ENCODE data around the gene TMEM203. TPM values are rescaled to one million over a fixed set of nuclear protein-coding genes. Genes with fewer than 3 reads are reported as not detected.

The TMEM203 gene
- total RNA-seq, 1 donor from 2014 or later = 41.2 TPM

DNA sequence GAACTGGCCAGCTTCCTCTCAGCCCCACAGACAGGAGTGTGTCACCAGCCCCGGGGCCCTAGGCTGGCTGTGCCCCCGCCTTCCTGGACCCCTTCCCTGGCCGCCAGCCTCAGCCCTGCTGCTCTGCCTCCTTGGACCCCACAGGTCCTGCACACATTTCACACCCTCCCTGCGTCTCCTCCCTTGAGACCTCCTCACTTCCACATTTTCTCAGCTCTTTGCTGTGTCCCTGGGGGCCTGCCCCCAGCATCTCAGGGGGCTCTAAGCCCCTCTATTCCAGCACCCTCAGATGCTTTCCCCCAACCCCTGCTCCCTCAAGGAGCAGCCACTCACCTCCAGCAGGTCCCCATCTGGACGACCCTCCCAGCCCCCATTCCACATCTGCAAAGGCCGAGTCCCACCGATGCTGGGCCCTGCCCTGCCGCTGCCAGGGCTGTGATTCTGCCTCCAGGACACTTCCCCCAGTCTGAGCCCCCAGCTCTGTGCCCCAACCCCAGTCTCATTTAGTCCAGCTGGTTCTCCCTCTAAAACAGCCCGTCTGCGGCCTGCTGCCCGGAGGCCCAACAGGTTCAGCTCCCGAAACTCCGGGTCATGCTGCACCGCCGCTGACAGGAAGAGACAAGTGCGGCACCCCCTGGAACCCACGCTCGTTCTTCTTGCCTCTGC is 29.4 kb upstream of the TMEM203 start:
- peaks cover 12% of the 10 kb centered on the region for H3K4me1 Mint-ChIP-seq (ENCODE audit: unreplicated experiment)
- no peak overlapping the region for H3K4me3 Mint-ChIP-seq (ENCODE audit: unreplicated experiment)
- H3K27me3 Mint-ChIP-seq (ENCODE audit: unreplicated experiment) = no peaks in the 10 kb centered on the region
- H3K27ac Mint-ChIP-seq (ENCODE audit: unreplicated experiment) = no peak overlapping the region
- DNase-seq (ENCODE audit: extremely low spot score, unreplicated experiment) = no peak
- TF ChIP-seq, protein P1, sequence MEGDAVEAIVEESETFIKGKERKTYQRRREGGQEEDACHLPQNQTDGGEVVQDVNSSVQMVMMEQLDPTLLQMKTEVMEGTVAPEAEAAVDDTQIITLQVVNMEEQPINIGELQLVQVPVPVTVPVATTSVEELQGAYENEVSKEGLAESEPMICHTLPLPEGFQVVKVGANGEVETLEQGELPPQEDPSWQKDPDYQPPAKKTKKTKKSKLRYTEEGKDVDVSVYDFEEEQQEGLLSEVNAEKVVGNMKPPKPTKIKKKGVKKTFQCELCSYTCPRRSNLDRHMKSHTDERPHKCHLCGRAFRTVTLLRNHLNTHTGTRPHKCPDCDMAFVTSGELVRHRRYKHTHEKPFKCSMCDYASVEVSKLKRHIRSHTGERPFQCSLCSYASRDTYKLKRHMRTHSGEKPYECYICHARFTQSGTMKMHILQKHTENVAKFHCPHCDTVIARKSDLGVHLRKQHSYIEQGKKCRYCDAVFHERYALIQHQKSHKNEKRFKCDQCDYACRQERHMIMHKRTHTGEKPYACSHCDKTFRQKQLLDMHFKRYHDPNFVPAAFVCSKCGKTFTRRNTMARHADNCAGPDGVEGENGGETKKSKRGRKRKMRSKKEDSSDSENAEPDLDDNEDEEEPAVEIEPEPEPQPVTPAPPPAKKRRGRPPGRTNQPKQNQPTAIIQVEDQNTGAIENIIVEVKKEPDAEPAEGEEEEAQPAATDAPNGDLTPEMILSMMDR (IDR thresholded peaks at IDR 0.05) = no peak
- no peaks in the 10 kb centered on the region for H3K36me3 Mint-ChIP-seq (ENCODE audit: unreplicated experiment)
- H3K9me3 Mint-ChIP-seq (ENCODE audit: unreplicated experiment) = no peaks in the 10 kb centered on the region

- H3K9me3 Mint-ChIP-seq (ENCODE audit: unreplicated experiment) = no peaks in the 10 kb centered on the region
- DNase-seq (ENCODE audit: extremely low spot score, unreplicated experiment) = no peak
Measured at GRCh38 chr9:137234055-137234697, 28.7 kb upstream of the TMEM203 start.

DNA sequence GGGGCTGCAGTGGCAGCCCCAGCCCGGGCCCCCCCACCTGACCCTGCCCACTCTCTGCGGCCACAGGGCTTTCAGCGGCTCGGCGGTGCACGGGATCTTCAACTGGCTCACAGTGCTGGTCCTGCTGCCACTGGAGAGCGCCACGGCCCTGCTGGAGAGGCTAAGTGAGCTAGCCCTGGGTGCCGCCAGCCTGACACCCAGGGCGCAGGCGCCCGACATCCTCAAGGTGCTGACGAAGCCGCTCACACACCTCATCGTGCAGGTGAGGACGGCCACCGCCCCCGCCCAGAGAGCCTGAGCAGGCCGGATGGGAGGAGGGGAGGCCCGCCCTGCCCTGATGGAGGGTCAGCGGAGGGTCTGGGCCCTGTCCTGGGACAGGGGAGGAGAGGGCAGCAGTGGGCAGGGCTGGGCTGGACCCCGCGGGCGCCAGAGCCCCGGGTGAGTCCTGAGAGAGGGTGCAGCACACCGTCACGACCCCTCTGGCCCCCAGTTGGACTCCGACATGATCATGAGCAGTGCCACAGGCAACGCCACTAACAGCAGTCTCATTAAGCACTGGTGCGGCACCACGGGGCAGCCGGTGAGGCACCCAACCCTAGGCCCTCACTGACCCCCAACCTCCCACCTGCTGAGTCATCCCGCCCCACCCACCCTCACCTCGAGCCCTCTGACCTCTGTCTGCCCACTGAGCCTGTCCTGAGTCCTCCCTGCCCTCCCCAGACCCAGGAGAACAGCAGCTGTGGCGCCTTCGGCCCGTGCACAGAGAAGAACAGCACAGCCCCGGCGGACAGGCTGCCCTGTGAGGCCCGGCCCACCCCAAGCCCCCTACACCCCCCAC is 27.9 kb upstream of the TMEM203 start:
- H3K36me3 Mint-ChIP-seq (ENCODE audit: unreplicated experiment) = no peaks in the 10 kb centered on the region
- no peak for DNase-seq (ENCODE audit: extremely low spot score, unreplicated experiment)
- no peak overlapping the region for H3K4me3 Mint-ChIP-seq (ENCODE audit: unreplicated experiment)
- no peaks in the 10 kb centered on the region for H3K27me3 Mint-ChIP-seq (ENCODE audit: unreplicated experiment)
- TF ChIP-seq, protein P1 (IDR thresholded peaks at IDR 0.05) = no peak
- H3K27ac Mint-ChIP-seq (ENCODE audit: unreplicated experiment) = no peak overlapping the region
- no peaks in the 10 kb centered on the region for H3K9me3 Mint-ChIP-seq (ENCODE audit: unreplicated experiment)
- peaks cover 1% of the 10 kb centered on the region for H3K4me1 Mint-ChIP-seq (ENCODE audit: unreplicated experiment)

More at GRCh38 chr9:137234055-137234697, 28.7 kb upstream of the TMEM203 start:
- peaks cover 7% of the 10 kb centered on the region for H3K4me1 Mint-ChIP-seq (ENCODE audit: unreplicated experiment)
- no peak overlapping the region for H3K27ac Mint-ChIP-seq (ENCODE audit: unreplicated experiment)
- no peaks in the 10 kb centered on the region for H3K36me3 Mint-ChIP-seq (ENCODE audit: unreplicated experiment)
- no peaks in the 10 kb centered on the region for H3K27me3 Mint-ChIP-seq (ENCODE audit: unreplicated experiment)
- no peak overlapping the region for H3K4me3 Mint-ChIP-seq (ENCODE audit: unreplicated experiment)
- TF ChIP-seq, protein P1 (IDR thresholded peaks at IDR 0.05) = no peak

DNA sequence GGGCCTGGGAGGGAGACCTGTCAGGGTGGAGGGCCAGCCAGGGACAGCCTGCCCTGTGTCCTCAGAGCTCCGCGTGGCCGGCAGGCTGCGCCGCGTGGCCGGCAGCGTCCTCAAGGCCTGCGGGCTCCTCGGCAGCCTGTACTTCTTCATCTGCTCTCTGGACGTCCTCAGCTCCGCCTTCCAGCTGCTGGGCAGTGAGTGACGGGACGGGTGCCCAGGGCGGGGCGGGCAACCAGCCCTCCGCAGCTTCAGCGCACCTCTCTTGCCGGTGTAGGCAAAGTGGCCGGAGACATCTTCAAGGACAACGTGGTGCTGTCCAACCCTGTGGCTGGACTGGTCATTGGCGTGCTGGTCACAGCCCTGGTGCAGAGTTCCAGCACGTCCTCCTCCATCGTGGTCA is 27.1 kb upstream of the TMEM203 start:
- no peaks in the 10 kb centered on the region for H3K27me3 Mint-ChIP-seq (ENCODE audit: unreplicated experiment)
- H3K36me3 Mint-ChIP-seq (ENCODE audit: unreplicated experiment) = no peaks in the 10 kb centered on the region
- no peaks in the 10 kb centered on the region for H3K9me3 Mint-ChIP-seq (ENCODE audit: unreplicated experiment)
- no peak for DNase-seq (ENCODE audit: extremely low spot score, unreplicated experiment)
- TF ChIP-seq, protein P1 (IDR thresholded peaks at IDR 0.05) = no peak
- peaks cover 2% of the 10 kb centered on the region for H3K4me1 Mint-ChIP-seq (ENCODE audit: unreplicated experiment)
- H3K27ac Mint-ChIP-seq (ENCODE audit: unreplicated experiment) = no peak overlapping the region
- H3K4me3 Mint-ChIP-seq (ENCODE audit: unreplicated experiment) = no peak overlapping the region

DNA sequence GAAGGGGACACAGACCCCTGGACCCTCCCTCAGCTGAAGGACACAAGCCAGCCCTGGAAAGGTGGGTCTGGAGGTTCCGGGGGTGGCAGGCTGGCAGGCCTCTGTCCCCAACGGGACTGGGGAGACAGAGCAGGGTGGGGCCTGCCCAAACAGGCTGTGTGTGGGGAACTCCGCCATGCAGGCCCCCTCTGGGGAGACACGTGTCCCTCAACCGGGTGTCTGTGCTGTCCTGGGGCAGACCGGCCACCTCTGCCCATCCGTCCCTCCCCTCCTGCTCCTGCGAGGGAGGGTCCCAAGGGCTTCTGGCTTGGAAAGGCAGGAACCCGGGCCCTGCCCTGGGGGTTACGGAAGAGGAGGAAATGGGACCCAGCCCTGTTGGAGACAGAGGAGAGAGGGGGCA is 26.7 kb upstream of the TMEM203 start:
- peaks cover 4% of the 10 kb centered on the region for H3K4me1 Mint-ChIP-seq (ENCODE audit: unreplicated experiment)
- no peak overlapping the region for H3K27ac Mint-ChIP-seq (ENCODE audit: unreplicated experiment)
- TF ChIP-seq, protein P1 (IDR thresholded peaks at IDR 0.05) = no peak
- H3K9me3 Mint-ChIP-seq (ENCODE audit: unreplicated experiment) = no peaks in the 10 kb centered on the region
- no peak for DNase-seq (ENCODE audit: extremely low spot score, unreplicated experiment)
- H3K4me3 Mint-ChIP-seq (ENCODE audit: unreplicated experiment) = no peak overlapping the region
- H3K27me3 Mint-ChIP-seq (ENCODE audit: unreplicated experiment) = no peaks in the 10 kb centered on the region
- H3K36me3 Mint-ChIP-seq (ENCODE audit: unreplicated experiment) = no peaks in the 10 kb centered on the region

Data from osteocyte (in vitro differentiated cells).